Spinal cord (tissue), 10 donors: ENCODE results near the gene SLC22A3. TPM values are rescaled to one million over a fixed set of nuclear protein-coding genes. Genes with fewer than 3 reads are reported as not detected.
"Not testable (repeated sequence)": the region's sequence is repeated elsewhere in the genome, so short reads cannot be mapped to it uniquely, and the experiment has no call there.

Source experiments
- DNase-seq, 6 donors: peaks; one replicate each; pipeline versions ENCODE4 v3.0.0 to v3.0.0-alpha.2; 2013 to 2015; ENCODE audit warnings: low spot score in 6 of 6, low read depth in 4 of 6
- H3K27ac ChIP-seq: one replicate; pipeline ENCODE4 v1.5.1; 2013; ENCODE audit warnings: low read depth, low read length, control low read depth
- H3K27me3 ChIP-seq: one replicate; pipeline ENCODE4 v1.6.1; 2013; ENCODE audit warnings: low read length; ENCODE audit not compliant: control insufficient read depth, insufficient read depth
- H3K36me3 ChIP-seq: one replicate; pipeline ENCODE4 v1.6.1; 2013; ENCODE audit warnings: low read length; ENCODE audit not compliant: control insufficient read depth, insufficient read depth
- H3K4me1 ChIP-seq: one replicate; pipeline ENCODE4 v1.6.1; 2013; ENCODE audit warnings: low read length; ENCODE audit not compliant: control insufficient read depth, insufficient read depth
- H3K4me3 ChIP-seq: one replicate; pipeline ENCODE4 v1.5.1; 2013; ENCODE audit warnings: low read depth, low read length, control low read depth
- H3K9me3 ChIP-seq: one replicate; pipeline ENCODE4 v1.6.1; 2013; ENCODE audit warnings: low read length; ENCODE audit not compliant: control insufficient read depth, insufficient read depth
- WGBS: methylation state at CpG from one replicate; pipeline ENCODE4 v1.1.5; 2013; ENCODE audit warnings: missing lambda C conversion rate; ENCODE audit not compliant: insufficient coverage; 5-methylcytosine and 5-hydroxymethylcytosine counted together
- polyA plus RNA-seq, 2 donors: library from polyadenylated mRNA; unstranded; fragments of 120-200 nt; gene quantifications; one replicate each; pipeline ENCODE4 v1.2.1, GENCODE V29; 2013; ENCODE audit not compliant: insufficient read length in 2 of 2
- total RNA-seq, 2 donors: library from RNA; depleted of rRNA in 1 of 2; stranded (reverse); fragments of 120-200 nt in 1 of 2; fragments of >200 nt in 1 of 2; gene quantifications; one replicate each; pipeline versions ENCODE4 v1.2.3 to v1.2.4, GENCODE V29; 2013 to 2014
- donor health status: healthy.

The SLC22A3 gene
- total and polyA plus RNA-seq, 4 donors: 8.0 to 49.4 (median 16.7) TPM

- Histone ChIP-seq H3K36me3 (no peaks in the 10 kb centered on the region), H3K4me3 (no peak overlapping the region), H3K27ac (no peak overlapping the region), H3K4me1 (peaks cover 10% of the 10 kb centered on the region), H3K9me3 (peaks cover 1% of the 10 kb centered on the region), H3K27me3 (no peaks in the 10 kb centered on the region)
- peak in 2 of 6 donors; percentile 13 to 51 for DNase-seq
- WGBS: 90% methylated on average over 4 of the region's 5 CpGs
These were observed 38.8 kb downstream of the SLC22A3 start for GRCh38 chr6:160386869-160387530.

- no peak for DNase-seq
- WGBS: 71% methylated on average over 2 of the region's 3 CpGs
- H3K4me3 ChIP-seq: no peak overlapping the region
- peaks cover 10% of the 10 kb centered on the region for H3K4me1 ChIP-seq
- H3K27ac ChIP-seq: no peak overlapping the region
- no peaks in the 10 kb centered on the region for H3K36me3 ChIP-seq
- no peaks in the 10 kb centered on the region for H3K9me3 ChIP-seq
- no peaks in the 10 kb centered on the region for H3K27me3 ChIP-seq
These were observed 39.9 kb downstream of the SLC22A3 start for GRCh38 chr6:160387916-160388643.

GRCh38 chr6:160388922-160389321 is 40.7 kb downstream of the SLC22A3 start:
- no peaks in the 10 kb centered on the region for H3K9me3 ChIP-seq
- H3K27ac ChIP-seq: no peak overlapping the region
- no peaks in the 10 kb centered on the region for H3K27me3 ChIP-seq
- WGBS: 87% methylated on average over 2 of the region's 4 CpGs
- H3K4me1 ChIP-seq: peaks cover 10% of the 10 kb centered on the region
- no peak for DNase-seq
- H3K36me3 ChIP-seq: no peaks in the 10 kb centered on the region
- no peak overlapping the region for H3K4me3 ChIP-seq

GRCh38 chr6:160391419-160392116 is 43.4 kb downstream of the SLC22A3 start:
- H3K36me3 ChIP-seq: no peaks in the 10 kb centered on the region
- no peaks in the 10 kb centered on the region for H3K9me3 ChIP-seq
- peaks cover 6% of the 10 kb centered on the region for H3K4me1 ChIP-seq
- no peak overlapping the region for H3K4me3 ChIP-seq
- DNase-seq: no peak
- no peak overlapping the region for H3K27ac ChIP-seq
- no peaks in the 10 kb centered on the region for H3K27me3 ChIP-seq
- WGBS: 54% methylated on average over 2 of the region's 7 CpGs

GRCh38 chr6:160393442-160393841 is 45.3 kb downstream of the SLC22A3 start:
- no CpG with 5 or more reads among the region's 1 CpG for WGBS

GRCh38 chr6:160393891-160394653 is 45.9 kb downstream of the SLC22A3 start:
- no peaks in the 10 kb centered on the region for H3K36me3 ChIP-seq
- H3K4me3 ChIP-seq: no peak overlapping the region
- WGBS: 75% methylated on average over 5 of the region's 8 CpGs
- DNase-seq: peak in 1 of 6 donors; percentile 41
- H3K27me3 ChIP-seq: no peaks in the 10 kb centered on the region
- no peaks in the 10 kb centered on the region for H3K9me3 ChIP-seq
- H3K4me1 ChIP-seq: no peaks in the 10 kb centered on the region
- H3K27ac ChIP-seq: peak overlapping the region; percentile 2

More at GRCh38 chr6:160393442-160393841, 45.3 kb downstream of the SLC22A3 start:
- H3K27me3 ChIP-seq, H3K4me1 ChIP-seq, H3K36me3 ChIP-seq, H3K9me3 ChIP-seq, H3K27ac ChIP-seq, DNase-seq, H3K4me3 ChIP-seq: not testable (repeated sequence)

GRCh38 chr6:160394654-160395035 is 46.5 kb downstream of the SLC22A3 start:
- 31% methylated on average over 1 of the region's 2 CpGs for WGBS
- Histone ChIP-seq H3K36me3 (no peaks in the 10 kb centered on the region), H3K27me3 (no peaks in the 10 kb centered on the region), H3K27ac (peak overlapping the region; percentile 2), H3K4me3 (no peak overlapping the region), H3K9me3 (no peaks in the 10 kb centered on the region), H3K4me1 (no peaks in the 10 kb centered on the region)
- peak in 1 of 6 donors; percentile 11 for DNase-seq

GRCh38 chr6:160395187-160395586 is 47.0 kb downstream of the SLC22A3 start:
- Histone ChIP-seq H3K27me3 (no peaks in the 10 kb centered on the region), H3K27ac (no peak overlapping the region), H3K9me3 (no peaks in the 10 kb centered on the region), H3K4me1 (no peaks in the 10 kb centered on the region), H3K36me3 (no peaks in the 10 kb centered on the region), H3K4me3 (no peak overlapping the region)
- peak in 1 of 6 donors; percentile 4 for DNase-seq
- no CpG with 5 or more reads among the region's 3 CpGs for WGBS

GRCh38 chr6:160396292-160396691 is 48.1 kb downstream of the SLC22A3 start:
- Histone ChIP-seq H3K4me3 (no peak overlapping the region), H3K27ac (no peak overlapping the region), H3K9me3 (no peaks in the 10 kb centered on the region), H3K27me3 (no peaks in the 10 kb centered on the region), H3K36me3 (no peaks in the 10 kb centered on the region), H3K4me1 (no peaks in the 10 kb centered on the region)
- WGBS: no CpG with 5 or more reads among the region's 1 CpG
- DNase-seq: no peak
